OCI-LY1 (cell line): ENCODE data around the gene NDFIP2.

Source experiments
- H2AFZ ChIP-seq: fragments of 200-600 bp; sonication (generic), shearing (Covaris generic); 2 replicates; pipeline ENCODE4 v1.6.0; 2014; ENCODE audit warnings: antibody characterized with exemption, mild to moderate bottlenecking, low read length
- H3F3A ChIP-seq: fragments of 200-600 bp; sonication (generic), shearing (Covaris generic); 2 replicates; pipeline ENCODE4 v1.6.0; 2014; ENCODE audit warnings: mild to moderate bottlenecking, antibody characterized with exemption, low read length, moderate library complexity; ENCODE audit not compliant: insufficient read depth
- H3K27ac ChIP-seq: fragments of 200-600 bp; sonication (generic); 2 replicates; pipeline ENCODE4 v1.5.1; 2014; ENCODE audit warnings: low read length, mixed run types, mild to moderate bottlenecking, low read depth; ENCODE audit not compliant: poor library complexity, severe bottlenecking
- H3K27me3 ChIP-seq: fragments of 200-600 bp; sonication (generic); 2 replicates; pipeline ENCODE4 v1.6.0; 2014; ENCODE audit warnings: antibody characterized with exemption, mild to moderate bottlenecking, low read length, moderate library complexity; ENCODE audit not compliant: insufficient read depth
- H3K36me3 ChIP-seq: fragments of 200-600 bp; sonication (generic); 2 replicates; pipeline ENCODE4 v1.6.1; 2014; ENCODE audit warnings: mild to moderate bottlenecking, antibody characterized with exemption, low read length, moderate library complexity, mixed read lengths; ENCODE audit not compliant: insufficient read depth
- H3K4me1 ChIP-seq: fragments of 200-600 bp; sonication (generic); 2 replicates; pipeline ENCODE4 v1.5.1; 2014; ENCODE audit warnings: mild to moderate bottlenecking, low read length, moderate library complexity; ENCODE audit not compliant: insufficient read depth, severe bottlenecking
- H3K4me2 ChIP-seq: fragments of 200-600 bp; sonication (generic), shearing (Covaris generic); 2 replicates; pipeline ENCODE4 v1.6.1; 2014; ENCODE audit warnings: low read length
- H3K4me3 ChIP-seq: fragments of 200-600 bp; sonication (generic); 2 replicates; pipeline ENCODE4 v1.5.1; 2014; ENCODE audit warnings: low read length, low read depth, mild to moderate bottlenecking, mixed read lengths; ENCODE audit not compliant: poor library complexity, severe bottlenecking
- H3K79me2 ChIP-seq: fragments of 200-600 bp; shearing (Covaris generic); 2 replicates; pipeline ENCODE4 v1.6.1; 2016; ENCODE audit warnings: mixed run types, low read length, mixed read lengths; ENCODE audit not compliant: insufficient read depth
- H3K9ac ChIP-seq: fragments of 200-600 bp; sonication (generic), shearing (Covaris generic); 2 replicates; pipeline ENCODE4 v1.6.1; 2014; ENCODE audit warnings: mild to moderate bottlenecking, low read length, mixed read lengths
- H3K9me2 ChIP-seq: fragments of 200-600 bp; sonication (generic), shearing (Covaris generic); 2 replicates; pipeline ENCODE4 v1.6.1; 2014; ENCODE audit warnings: low read depth, mild to moderate bottlenecking, low read length, mixed read lengths
- H3K9me3 ChIP-seq: fragments of 200-600 bp; shearing (Covaris generic); 2 replicates; pipeline ENCODE4 v1.6.1; 2014; ENCODE audit warnings: low read length, mixed read lengths
- H4K20me1 ChIP-seq: fragments of 200-600 bp; sonication (generic), shearing (Covaris generic); 2 replicates; pipeline ENCODE4 v1.6.0; 2016; ENCODE audit warnings: mild to moderate bottlenecking, low read length; ENCODE audit not compliant: insufficient read depth
- EZH2 ChIP-seq: fragments of 200-600 bp; sonication (generic), shearing (Covaris generic); IDR thresholded peaks from 2 replicates; pipeline ENCODE4 v1.8.0; 2017; ENCODE audit warnings: borderline replicate concordance, mixed run types, mild to moderate bottlenecking, antibody characterized with exemption, low read length, moderate library complexity, mixed read lengths
- TF ChIP-seq, protein P1 (sequence below): fragments of 200-600 bp; sonication (generic), shearing (Covaris generic); IDR thresholded peaks from 2 replicates; pipeline ENCODE4 v1.5.1; 2017; ENCODE audit warnings: mild to moderate bottlenecking, antibody characterized with exemption, low read length, moderate library complexity, mixed read lengths

Gene NDFIP2

DNA sequence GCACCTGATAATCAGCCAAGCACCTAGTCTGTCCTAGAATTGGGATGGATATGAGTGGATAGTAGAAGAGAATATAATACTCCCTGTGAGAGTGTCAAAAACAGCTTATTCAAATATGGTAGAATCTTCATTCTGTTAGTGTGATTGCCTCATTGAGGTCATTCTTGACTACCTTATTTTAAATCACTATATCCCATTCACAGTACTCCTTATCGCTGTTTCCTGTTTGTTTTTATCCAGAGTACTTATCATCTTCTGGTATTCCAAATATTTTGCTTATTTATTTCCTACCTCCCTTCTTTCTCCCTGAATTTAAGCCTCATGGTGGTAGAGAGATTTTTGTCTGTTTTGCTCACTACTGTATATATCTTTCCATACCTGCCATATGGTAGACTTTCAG lies 9.9 kb downstream of the NDFIP2 start:
- TF ChIP-seq, protein P1, sequence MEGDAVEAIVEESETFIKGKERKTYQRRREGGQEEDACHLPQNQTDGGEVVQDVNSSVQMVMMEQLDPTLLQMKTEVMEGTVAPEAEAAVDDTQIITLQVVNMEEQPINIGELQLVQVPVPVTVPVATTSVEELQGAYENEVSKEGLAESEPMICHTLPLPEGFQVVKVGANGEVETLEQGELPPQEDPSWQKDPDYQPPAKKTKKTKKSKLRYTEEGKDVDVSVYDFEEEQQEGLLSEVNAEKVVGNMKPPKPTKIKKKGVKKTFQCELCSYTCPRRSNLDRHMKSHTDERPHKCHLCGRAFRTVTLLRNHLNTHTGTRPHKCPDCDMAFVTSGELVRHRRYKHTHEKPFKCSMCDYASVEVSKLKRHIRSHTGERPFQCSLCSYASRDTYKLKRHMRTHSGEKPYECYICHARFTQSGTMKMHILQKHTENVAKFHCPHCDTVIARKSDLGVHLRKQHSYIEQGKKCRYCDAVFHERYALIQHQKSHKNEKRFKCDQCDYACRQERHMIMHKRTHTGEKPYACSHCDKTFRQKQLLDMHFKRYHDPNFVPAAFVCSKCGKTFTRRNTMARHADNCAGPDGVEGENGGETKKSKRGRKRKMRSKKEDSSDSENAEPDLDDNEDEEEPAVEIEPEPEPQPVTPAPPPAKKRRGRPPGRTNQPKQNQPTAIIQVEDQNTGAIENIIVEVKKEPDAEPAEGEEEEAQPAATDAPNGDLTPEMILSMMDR, result no peak
- TF ChIP-seq EZH2, result no peak
- Histone ChIP-seq H3K9ac (no peak overlapping the region), H3K27me3 (no peaks in the 10 kb centered on the region), H3K9me3 (no peaks in the 10 kb centered on the region), H3K4me1 (peaks cover 22% of the 10 kb centered on the region), H3F3A (no peaks in the 10 kb centered on the region), H4K20me1 (no peaks in the 10 kb centered on the region), H2AFZ (no peak overlapping the region), H3K9me2 (no peaks in the 10 kb centered on the region), H3K4me2 (no peak overlapping the region), H3K27ac (no peak overlapping the region), H3K36me3 (0 out of 2 replicates have a peak, but pooled peaks cover 7% of the 10 kb centered on the region), H3K4me3 (no peak overlapping the region), H3K79me2 (peaks cover 93% of the 10 kb centered on the region)

DNA sequence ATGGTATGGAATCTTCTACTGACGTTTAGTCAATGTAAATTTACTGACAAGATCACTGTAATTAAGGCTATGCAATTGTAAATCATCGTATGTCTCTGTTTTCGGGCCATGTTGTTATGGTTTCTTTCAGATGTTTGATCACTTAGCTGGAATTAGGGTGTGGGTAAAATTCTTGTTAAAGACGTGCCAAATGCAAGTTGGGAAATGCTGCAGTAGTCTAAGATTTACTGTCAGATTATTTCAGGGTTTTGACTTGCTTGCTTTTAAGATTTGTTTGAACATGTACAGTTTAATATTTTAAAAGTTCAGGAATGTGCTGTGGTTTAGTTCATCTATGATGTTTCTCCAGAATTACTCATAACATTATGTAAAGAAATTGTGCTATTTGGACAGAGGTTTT lies 10.8 kb downstream of the NDFIP2 start:
- H2AFZ ChIP-seq, result no peak overlapping the region
- 0 out of 2 replicates have a peak, but pooled peaks cover 7% of the 10 kb centered on the region for H3K36me3 ChIP-seq
- no peaks in the 10 kb centered on the region for H3K9me2 ChIP-seq
- no peaks in the 10 kb centered on the region for H3K9me3 ChIP-seq
- TF ChIP-seq, protein P1, result no peak
- TF ChIP-seq EZH2, result no peak
- H3F3A ChIP-seq, result no peaks in the 10 kb centered on the region
- H3K9ac ChIP-seq, result no peak overlapping the region
- peaks cover 94% of the 10 kb centered on the region for H3K79me2 ChIP-seq
- peaks cover 22% of the 10 kb centered on the region for H3K4me1 ChIP-seq
- H3K27ac ChIP-seq, result no peak overlapping the region
- no peaks in the 10 kb centered on the region for H4K20me1 ChIP-seq
- no peaks in the 10 kb centered on the region for H3K27me3 ChIP-seq
- H3K4me3 ChIP-seq, result no peak overlapping the region
- no peak overlapping the region; the same call in 1 of the 2 replicates for H3K4me2 ChIP-seq

- Histone ChIP-seq H3K9ac (no peak overlapping the region), H3K4me1 (peaks cover 22% of the 10 kb centered on the region), H4K20me1 (no peaks in the 10 kb centered on the region), H3K79me2 (peaks cover 94% of the 10 kb centered on the region), H3F3A (no peaks in the 10 kb centered on the region), H3K9me2 (no peaks in the 10 kb centered on the region), H3K4me2 (no peak overlapping the region; the same call in 1 of the 2 replicates), H3K9me3 (no peaks in the 10 kb centered on the region), H3K27me3 (no peaks in the 10 kb centered on the region), H3K4me3 (no peak overlapping the region), H3K27ac (no peak overlapping the region), H3K36me3 (0 out of 2 replicates have a peak, but pooled peaks cover 7% of the 10 kb centered on the region), H2AFZ (no peak overlapping the region)
- no peak for TF ChIP-seq EZH2
- TF ChIP-seq, protein P1, result no peak
Observed at GRCh38 chr13:79492313-79492798, 11.4 kb downstream of the NDFIP2 start.
